Mesodermal cell (in vitro differentiated cells): Measurements from ENCODE around the gene KATNB1. TPM values are rescaled to one million over a fixed set of nuclear protein-coding genes. Genes with fewer than 3 reads are reported as not detected.

ENCODE experiments used
- H3K27ac ChIP-seq: 2 replicates; pipeline ENCODE4 v1.7.0; 2013; ENCODE audit warnings: mild to moderate bottlenecking, low read depth, low read length, moderate library complexity; ENCODE audit not compliant: severe bottlenecking
- H3K36me3 ChIP-seq: 2 replicates; pipeline ENCODE4 v1.7.1; 2013; ENCODE audit warnings: mild to moderate bottlenecking, low read length, moderate library complexity; ENCODE audit not compliant: control insufficient read depth, insufficient read depth
- H3K4me1 ChIP-seq: one replicate; pipeline ENCODE4 v1.7.1; 2013; ENCODE audit warnings: mild to moderate bottlenecking, low read length; ENCODE audit not compliant: insufficient read depth, control insufficient read depth, poor library complexity, severe bottlenecking
- H3K4me3 ChIP-seq: 2 replicates; pipeline ENCODE4 v1.7.0; 2013; ENCODE audit warnings: low read length, control low read depth, mild to moderate bottlenecking; ENCODE audit not compliant: insufficient read depth, poor library complexity, severe bottlenecking; ENCODE audit errors: extremely low read depth
- H3K9me3 ChIP-seq: 2 replicates; pipeline ENCODE4 v1.7.1; 2013; ENCODE audit warnings: mild to moderate bottlenecking, low read length, moderate library complexity; ENCODE audit not compliant: control insufficient read depth
- WGBS, 2 experiments: methylation state at CpG; one replicate each; pipeline ENCODE4 v1.1.5; 2013; ENCODE audit warnings: missing lambda C conversion rate in 2 of 2; ENCODE audit not compliant: insufficient coverage in 2 of 2; 5-methylcytosine and 5-hydroxymethylcytosine counted together
- polyA plus RNA-seq, 2 experiments: library from polyadenylated mRNA; stranded (reverse); fragments of 50-300 nt; gene quantifications; one replicate each; pipeline ENCODE4 v1.2.3, GENCODE V29; 2013

The KATNB1 gene, protein sequence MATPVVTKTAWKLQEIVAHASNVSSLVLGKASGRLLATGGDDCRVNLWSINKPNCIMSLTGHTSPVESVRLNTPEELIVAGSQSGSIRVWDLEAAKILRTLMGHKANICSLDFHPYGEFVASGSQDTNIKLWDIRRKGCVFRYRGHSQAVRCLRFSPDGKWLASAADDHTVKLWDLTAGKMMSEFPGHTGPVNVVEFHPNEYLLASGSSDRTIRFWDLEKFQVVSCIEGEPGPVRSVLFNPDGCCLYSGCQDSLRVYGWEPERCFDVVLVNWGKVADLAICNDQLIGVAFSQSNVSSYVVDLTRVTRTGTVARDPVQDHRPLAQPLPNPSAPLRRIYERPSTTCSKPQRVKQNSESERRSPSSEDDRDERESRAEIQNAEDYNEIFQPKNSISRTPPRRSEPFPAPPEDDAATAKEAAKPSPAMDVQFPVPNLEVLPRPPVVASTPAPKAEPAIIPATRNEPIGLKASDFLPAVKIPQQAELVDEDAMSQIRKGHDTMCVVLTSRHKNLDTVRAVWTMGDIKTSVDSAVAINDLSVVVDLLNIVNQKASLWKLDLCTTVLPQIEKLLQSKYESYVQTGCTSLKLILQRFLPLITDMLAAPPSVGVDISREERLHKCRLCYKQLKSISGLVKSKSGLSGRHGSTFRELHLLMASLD
- 25.0 TPM for polyA plus RNA-seq (2013, experiment 1 of 2)
- polyA plus RNA-seq (2013, experiment 2 of 2) = 17.6 TPM

DNA sequence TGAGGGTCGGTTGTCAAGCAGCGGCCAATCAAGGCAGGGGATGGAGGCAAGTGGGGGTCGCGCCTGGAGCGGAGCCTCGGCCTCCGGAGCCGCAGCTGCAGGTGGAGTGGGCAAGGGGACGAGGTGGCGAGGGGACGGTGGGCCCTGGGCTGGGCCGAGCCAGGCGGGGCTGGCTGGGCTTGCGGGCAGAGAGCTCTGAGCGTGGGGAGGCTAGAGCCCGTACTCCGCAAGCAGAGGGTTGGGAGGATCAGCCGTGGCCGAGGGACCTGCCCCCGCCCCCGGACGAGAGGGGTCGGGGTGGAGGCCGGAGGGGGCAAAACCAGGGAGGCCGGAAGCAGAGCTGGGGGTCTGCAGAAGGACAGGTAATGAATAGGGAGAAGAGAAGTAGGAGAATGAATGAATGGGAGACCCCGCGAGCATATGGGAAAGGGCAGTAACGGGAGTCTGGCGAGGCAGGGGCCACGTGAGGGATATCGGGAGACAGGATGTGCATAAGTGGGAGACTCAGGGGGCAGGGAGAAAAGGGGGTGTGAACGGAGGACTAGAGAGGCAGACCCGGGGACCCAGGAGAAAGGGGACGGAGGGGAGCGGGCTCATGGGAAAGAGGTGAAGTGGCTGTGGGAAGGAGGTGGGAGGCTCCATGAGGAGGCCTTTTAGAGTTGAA is at the start of gene KATNB1:
Gene KATNB1 (plus strand): TSS at position 16 of the 664 bp plus-strand sequence. CDS start 1,474 bp downstream, outside the sequence.
- H3K36me3 ChIP-seq = peaks cover 15% of the 10 kb centered on the region
- H3K4me1 ChIP-seq = peaks cover 10% of the 10 kb centered on the region
- peak within 1 kb of the TSS; percentile 81 for H3K4me3 ChIP-seq
- 2 to 3% methylated on average over 35 of the region's 35 CpGs for WGBS, 2 experiments
- H3K27ac ChIP-seq = peak within 1 kb of the TSS; percentile 93
- peaks cover 6% of the 10 kb centered on the region for H3K9me3 ChIP-seq

- Histone ChIP-seq H3K9me3 (no peaks in the 10 kb centered on the region), H3K36me3 (no peaks in the 10 kb centered on the region), H3K4me1 (no peaks in the 10 kb centered on the region), H3K4me3 (no peak overlapping the region), H3K27ac (no peak overlapping the region)
- 76 to 100% methylated on average over 2 to 3 of the region's 4 CpGs for WGBS, 2 experiments
These were observed 49.0 kb upstream of the KATNB1 start for GRCh38 chr16:57686577-57686976.

- Histone ChIP-seq H3K27ac (no peak overlapping the region), H3K9me3 (no peaks in the 10 kb centered on the region), H3K36me3 (no peaks in the 10 kb centered on the region), H3K4me3 (no peak overlapping the region), H3K4me1 (no peaks in the 10 kb centered on the region)
- WGBS, 2 experiments = 93 to 100% methylated on average over 2 to 3 of the region's 3 CpGs
These were observed 48.1 kb upstream of the KATNB1 start for GRCh38 chr16:57687363-57687929.

- Histone ChIP-seq H3K4me3 (no peak overlapping the region), H3K36me3 (no peaks in the 10 kb centered on the region), H3K27ac (no peak overlapping the region), H3K4me1 (no peaks in the 10 kb centered on the region), H3K9me3 (no peaks in the 10 kb centered on the region)
- WGBS, 2 experiments = 90% methylated on average over 2 of the region's 4 CpGs; no CpG with 5 or more reads in 1 of the 2 experiments
These were observed 47.0 kb upstream of the KATNB1 start for GRCh38 chr16:57688487-57688986.

GRCh38 chr16:57688987-57689761 is 46.4 kb upstream of the KATNB1 start:
- H3K4me1 ChIP-seq = no peaks in the 10 kb centered on the region
- H3K36me3 ChIP-seq = no peaks in the 10 kb centered on the region
- no peak overlapping the region for H3K4me3 ChIP-seq
- peak overlapping the region; percentile 51 for H3K27ac ChIP-seq
- WGBS, 2 experiments = 68 to 78% methylated on average over 7 to 13 of the region's 15 CpGs
- H3K9me3 ChIP-seq = no peaks in the 10 kb centered on the region

GRCh38 chr16:57689762-57690558 is 45.6 kb upstream of the KATNB1 start:
- no peaks in the 10 kb centered on the region for H3K4me1 ChIP-seq
- H3K9me3 ChIP-seq = no peaks in the 10 kb centered on the region
- no peaks in the 10 kb centered on the region for H3K36me3 ChIP-seq
- H3K27ac ChIP-seq = peak overlapping the region; percentile 51
- WGBS, 2 experiments = 68 to 78% methylated on average over 8 to 10 of the region's 13 CpGs
- H3K4me3 ChIP-seq = no peak overlapping the region

GRCh38 chr16:57690782-57691471 is 44.6 kb upstream of the KATNB1 start:
- no peaks in the 10 kb centered on the region for H3K36me3 ChIP-seq

DNA sequence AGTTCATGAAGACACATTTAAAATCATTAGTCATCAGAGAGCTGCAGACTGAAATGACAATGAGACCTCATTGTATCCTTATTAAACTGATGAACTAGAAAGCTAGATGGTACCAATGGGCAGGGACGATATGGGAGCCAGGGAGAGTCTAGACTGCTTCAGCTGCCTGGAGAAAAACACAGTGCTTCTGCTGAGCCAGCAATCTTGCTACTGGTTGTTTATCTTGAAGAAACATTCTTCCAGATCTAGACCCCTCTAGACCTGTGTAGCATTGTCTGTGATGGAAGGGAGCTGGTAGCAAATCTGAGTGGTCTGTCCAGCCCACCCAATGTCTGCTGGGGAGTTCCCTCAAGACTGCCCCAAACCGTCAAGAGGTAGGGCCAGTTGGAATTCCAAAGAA is 42.9 kb upstream of the KATNB1 start:
- Histone ChIP-seq H3K27ac (no peak overlapping the region), H3K4me1 (no peaks in the 10 kb centered on the region), H3K9me3 (no peaks in the 10 kb centered on the region), H3K4me3 (no peak overlapping the region), H3K36me3 (no peaks in the 10 kb centered on the region)
- WGBS, 2 experiments = 100% methylated on average over 1 of the region's 2 CpGs; no CpG with 5 or more reads in 1 of the 2 experiments

More at GRCh38 chr16:57690782-57691471, 44.6 kb upstream of the KATNB1 start:
- WGBS, 2 experiments = 88 to 100% methylated on average over 3 of the region's 4 CpGs
- Histone ChIP-seq H3K4me1 (no peaks in the 10 kb centered on the region), H3K27ac (no peak overlapping the region), H3K4me3 (no peak overlapping the region), H3K9me3 (no peaks in the 10 kb centered on the region)

- no peak overlapping the region for H3K4me3 ChIP-seq
- no peaks in the 10 kb centered on the region for H3K4me1 ChIP-seq
- no peaks in the 10 kb centered on the region for H3K9me3 ChIP-seq
- H3K36me3 ChIP-seq = no peaks in the 10 kb centered on the region
- WGBS, 2 experiments = 88% methylated on average over 2 of the region's 4 CpGs; no CpG with 5 or more reads in 1 of the 2 experiments
- no peak overlapping the region for H3K27ac ChIP-seq
These were observed 42.0 kb upstream of the KATNB1 start for GRCh38 chr16:57693550-57693949.
